GM19463 (cell line): Measurements from ENCODE around the gene POLD1.
"Not testable (repeated sequence)": the region's sequence is repeated elsewhere in the genome, so short reads cannot be mapped to it uniquely, and the experiment has no call there.

ENCODE experiments used
- ATAC-seq: cut with Tn5 transposase; IDR thresholded peaks from one replicate; pipeline ENCODE4 v1.9.1; 2021; ENCODE audit warnings: mild to moderate bottlenecking, moderate library complexity; ENCODE audit not compliant: unreplicated experiment

The POLD1 gene

DNA sequence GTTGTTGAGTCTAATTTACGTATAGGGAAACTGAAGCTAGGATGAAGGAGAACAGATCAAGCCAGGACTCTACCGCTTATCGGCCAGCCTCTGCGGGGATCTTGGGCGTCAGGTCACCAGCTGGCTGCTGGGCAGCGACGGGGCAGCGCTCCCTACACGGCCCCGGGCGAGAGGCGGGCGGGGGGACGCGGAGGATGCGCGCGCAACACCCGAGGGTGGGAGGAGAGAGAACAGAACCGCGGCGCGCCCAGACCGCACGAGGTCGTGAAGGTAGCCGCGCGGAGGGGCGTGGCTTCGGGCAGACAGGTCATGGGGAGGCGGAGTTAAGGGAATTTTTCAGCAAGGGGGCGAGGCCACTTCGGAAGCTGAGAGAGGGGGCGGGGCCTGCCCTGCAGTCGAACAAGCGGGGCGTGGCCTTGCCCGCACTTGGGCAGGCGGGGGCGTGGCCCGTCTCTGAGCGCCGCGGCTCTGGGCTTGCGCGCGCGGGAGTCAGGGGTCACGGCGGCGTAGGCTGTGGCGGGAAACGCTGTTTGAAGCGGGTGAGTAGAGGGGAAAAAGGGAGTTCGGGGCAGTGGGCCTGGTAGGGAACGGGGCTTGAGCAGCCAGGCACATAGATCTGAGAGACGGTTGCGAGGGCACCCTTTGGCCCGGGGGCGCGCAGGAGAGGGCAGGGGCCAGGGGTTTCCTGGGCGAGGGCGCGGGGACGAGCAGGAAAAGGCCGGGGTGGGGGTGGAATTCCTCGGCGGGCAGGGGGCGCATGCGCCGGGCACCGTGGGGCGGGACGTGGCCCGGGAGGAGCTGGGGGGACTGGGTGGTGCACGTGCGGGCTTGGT is at the start of gene POLD1:
POLD1 (plus strand) TSS at position 496 of the 833 bp plus-strand sequence. CDS start 14,505 bp downstream, outside the sequence.
- ATAC-seq = peak; percentile 87

DNA sequence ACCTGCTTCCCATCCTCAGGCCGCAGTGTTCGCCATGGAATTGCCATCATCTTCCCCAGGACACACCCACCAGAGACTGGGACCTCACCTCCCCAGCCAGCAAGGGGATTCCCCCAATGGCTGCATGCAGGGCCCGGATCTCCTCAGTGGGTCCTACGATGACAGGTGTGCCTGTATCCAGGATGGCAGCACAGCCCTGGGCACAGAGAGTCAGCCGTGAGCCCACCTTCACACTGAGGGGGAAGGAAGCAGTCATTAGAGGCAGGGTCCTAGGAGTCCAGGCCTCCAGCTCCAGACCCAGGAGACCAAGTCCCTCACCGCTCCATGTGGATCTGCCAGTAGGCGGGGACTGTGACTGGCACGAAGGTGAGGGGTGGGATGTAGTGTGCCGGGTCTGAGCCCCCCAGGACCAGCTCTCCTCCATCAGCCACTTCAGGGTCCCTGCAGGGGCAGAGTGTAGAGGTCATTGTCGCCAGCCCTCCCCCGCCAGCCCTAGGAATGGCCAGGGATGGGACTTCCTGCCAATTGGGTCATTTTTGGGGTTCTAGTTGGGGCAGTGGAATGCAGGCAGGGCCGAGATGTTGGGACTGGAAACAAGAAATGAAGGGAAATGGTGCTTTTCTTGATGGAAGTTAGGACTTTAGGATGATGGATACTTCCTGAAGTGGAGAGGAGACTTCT is 49.3 kb upstream of the POLD1 start:
- no peak for ATAC-seq

DNA sequence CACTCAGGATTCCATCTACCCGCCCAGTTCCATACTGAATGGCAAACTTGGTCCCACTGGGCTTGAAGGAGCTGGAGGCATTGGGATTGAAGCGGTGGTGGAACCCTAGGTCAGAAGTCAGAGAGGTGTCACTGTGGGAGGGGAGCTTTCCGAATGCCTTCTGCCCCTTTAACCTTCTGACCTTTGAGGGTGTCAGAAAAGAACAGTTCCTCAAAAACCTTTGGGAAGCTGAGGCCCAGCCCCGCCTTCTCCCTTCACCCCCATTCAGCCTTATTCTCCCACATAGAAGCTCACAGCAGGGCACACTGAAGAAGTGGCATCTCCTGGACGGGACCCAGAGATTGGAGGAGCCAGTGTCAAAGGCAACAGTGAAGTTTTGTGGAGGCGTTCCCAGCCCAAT is 47.1 kb upstream of the POLD1 start:
- ATAC-seq = not testable (repeated sequence)

DNA sequence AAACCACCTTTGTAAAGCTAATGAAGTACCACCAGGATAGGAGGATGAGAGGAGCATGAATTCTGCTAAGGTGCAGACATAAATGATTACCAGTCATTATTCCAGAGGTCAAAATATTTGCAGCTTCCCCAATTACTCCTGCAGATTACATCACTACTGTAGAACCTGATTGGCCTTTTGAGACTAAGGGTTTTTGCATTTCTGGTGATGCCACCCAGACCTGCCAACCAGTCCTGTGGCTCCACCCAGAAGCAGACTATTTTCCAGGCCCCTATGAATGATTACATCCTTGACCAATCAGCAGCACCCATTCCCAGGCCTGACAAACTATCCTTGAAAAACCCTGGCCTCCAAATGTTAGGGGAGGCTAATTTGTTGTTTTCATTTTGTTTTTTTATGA is 43.8 kb upstream of the POLD1 start:
- ATAC-seq = no peak

DNA sequence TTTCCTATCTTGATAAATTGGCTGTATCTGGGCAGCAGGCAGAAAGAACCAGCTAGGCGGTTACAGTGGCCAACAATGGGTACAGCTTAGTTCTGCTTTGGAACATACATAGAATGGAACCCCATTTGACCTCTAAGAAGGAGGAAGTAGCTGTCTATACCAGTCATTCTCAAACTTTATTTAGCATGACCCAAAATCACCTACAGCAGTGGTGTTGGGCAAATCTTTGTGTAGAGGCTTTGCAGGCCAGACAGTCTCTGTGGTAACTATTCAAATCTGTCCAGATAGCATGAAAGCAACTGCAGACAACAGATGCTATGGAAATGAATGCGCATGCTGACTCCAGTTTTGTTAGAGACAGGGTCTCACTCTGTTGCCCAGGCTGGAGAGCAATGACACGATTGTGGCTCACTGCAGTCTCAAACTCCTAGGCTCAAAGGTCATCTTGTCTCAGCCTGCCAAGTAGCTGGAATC is 43.0 kb upstream of the POLD1 start:
- peak; percentile 65 for ATAC-seq

DNA sequence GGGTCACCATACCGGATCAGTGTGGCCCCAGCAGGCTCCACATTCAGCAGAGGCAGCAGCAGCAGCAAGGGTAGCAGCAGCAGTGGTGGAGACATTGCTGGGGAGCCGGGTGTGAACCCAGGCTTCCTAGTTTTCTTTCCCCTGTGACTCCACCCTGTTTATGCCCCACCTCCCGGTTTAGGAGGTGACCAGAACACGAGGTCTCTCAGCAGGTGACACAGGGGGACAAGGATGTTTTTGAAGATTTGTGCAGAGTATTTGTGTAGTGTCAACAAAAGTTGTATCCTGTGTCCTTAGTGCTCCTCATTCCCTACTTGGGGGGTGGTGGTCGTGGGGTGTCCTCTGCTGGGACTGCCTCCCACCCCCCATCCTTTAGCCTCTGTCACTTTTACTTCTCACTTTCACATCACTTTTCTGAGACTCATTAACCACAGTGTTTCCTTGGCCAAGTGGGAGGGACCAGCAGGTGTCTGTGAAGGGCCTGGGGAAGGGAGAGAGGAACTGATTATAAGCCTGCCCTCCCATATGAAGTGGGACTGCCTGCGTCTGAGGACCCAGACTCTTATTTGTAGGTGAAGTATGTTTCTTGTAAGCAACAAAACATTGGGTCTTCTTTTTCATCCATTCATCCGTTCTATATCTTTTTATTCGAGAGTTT is 39.4 kb upstream of the POLD1 start:
- no peak for ATAC-seq

DNA sequence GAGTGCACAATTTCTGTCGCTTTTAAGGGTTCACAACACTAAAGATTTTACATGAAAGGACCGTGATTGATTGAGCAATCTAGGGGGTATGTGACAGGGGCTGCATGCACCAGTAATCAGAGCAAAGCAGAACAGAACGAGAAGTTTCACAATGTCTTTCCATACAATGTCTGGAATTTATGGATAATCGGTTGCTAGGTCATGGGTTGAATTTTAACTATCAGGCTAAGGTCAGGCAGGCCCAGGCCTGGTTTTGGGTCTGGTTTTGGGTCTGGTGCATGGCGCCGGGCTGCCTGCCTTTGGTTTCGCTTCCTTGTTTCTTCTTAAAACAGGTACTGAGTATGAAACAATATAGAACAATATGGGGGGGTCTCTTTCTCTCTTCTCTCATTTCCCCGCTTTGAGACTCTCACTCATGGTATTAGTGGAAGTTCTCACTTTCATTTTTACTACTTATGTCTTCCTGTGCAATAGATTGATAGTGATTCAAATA is 37.0 kb upstream of the POLD1 start:
- ATAC-seq = peak; percentile 54

DNA sequence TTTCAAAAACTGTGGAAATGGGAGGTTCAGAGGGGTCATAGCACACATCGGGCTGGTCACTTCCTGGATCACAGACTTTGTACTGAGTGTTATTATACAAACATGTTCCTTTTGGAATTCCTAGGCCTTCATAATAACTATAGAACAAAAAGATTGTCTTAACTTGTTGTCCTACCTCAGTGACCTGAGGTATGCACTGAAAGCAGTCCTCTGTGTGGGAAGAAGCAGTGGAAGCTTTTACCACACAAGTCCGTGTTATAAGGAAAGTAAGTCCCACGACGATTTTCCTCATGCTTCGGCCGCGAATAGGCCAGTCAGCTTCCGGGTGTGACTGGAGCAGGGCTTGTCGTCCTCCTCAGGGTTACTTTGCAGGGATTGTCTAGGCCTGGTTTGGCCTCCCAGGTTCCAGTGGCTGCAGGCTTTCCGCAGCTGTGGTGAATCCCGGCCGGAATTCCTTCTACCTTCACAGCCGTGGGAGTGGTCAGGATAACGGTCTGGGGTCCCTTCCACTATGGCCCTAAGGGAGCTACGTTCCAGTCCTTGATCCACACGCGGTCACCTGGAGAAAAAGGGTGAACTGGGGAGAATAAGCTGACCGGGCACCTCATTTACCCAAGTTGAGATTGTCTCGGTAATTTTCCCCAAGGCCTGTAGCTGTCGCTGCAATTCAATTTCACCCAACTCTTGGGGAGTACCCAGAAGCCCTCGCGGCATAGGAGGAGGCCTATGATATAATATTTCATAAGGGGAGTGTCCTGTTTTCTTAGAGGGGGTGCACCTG is 34.7 kb upstream of the POLD1 start:
- ATAC-seq = no peak

DNA sequence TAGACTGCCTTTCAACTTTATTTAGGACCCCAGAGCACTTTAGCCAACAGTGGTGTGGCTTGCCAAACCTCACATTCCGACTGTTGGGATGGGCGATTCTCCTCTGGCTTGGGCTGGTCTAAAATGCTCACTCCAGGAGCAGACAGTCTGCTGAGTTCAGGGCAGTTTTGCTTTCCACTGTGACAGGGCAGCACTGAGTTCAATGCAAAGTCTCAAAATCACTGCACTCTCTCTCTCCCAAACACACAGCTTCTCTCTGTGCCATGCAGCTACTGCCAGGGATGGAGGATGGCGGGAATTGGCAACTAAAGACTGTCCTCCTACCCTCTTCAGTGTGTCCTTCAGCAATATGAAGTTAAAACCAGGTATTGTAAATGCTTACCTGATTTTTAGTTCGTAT is 31.9 kb upstream of the POLD1 start:
- ATAC-seq = no peak

DNA sequence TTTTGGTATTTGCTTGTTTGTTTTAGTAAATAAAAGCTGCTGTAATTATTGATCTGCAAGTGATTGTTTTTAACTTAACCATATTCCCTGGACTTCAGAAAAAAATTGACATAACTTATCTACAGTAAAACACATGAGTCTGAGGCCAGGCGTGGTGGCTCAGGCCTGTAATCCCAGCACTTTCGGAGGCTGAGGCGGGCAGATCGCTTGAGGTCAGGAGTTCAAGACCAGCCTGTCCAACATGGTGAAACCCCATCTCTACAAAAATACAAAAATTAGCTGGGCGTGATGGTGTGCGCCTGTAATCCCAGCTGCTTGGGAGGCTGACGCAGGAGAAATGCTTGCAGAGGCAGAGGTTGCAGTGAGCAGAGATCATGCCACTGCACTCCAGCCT is 30.7 kb upstream of the POLD1 start:
- ATAC-seq = not testable (repeated sequence)

DNA sequence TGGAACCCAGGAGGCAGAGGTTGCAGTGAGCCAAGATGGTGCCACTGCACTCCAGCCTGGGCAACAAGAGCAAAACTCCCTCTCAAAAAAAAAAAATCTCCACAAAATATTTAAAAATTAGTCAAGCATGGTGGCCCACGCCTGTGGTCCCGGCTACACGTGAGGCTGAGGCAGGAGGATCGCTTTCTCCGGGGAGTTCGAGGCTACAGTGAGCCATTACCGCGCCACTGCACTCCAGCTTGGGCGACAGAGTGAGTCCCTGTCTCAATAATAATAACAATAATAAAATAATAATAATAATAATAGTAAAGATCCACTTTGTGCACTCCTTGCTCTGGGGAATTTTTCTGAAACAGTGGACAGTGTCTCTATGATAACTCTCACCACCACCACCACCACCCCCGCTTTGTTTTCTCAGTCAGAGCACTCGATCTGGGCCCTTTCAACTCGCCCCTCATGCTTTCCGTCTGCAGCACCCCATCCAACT is 27.4 kb upstream of the POLD1 start:
- ATAC-seq = no peak

DNA sequence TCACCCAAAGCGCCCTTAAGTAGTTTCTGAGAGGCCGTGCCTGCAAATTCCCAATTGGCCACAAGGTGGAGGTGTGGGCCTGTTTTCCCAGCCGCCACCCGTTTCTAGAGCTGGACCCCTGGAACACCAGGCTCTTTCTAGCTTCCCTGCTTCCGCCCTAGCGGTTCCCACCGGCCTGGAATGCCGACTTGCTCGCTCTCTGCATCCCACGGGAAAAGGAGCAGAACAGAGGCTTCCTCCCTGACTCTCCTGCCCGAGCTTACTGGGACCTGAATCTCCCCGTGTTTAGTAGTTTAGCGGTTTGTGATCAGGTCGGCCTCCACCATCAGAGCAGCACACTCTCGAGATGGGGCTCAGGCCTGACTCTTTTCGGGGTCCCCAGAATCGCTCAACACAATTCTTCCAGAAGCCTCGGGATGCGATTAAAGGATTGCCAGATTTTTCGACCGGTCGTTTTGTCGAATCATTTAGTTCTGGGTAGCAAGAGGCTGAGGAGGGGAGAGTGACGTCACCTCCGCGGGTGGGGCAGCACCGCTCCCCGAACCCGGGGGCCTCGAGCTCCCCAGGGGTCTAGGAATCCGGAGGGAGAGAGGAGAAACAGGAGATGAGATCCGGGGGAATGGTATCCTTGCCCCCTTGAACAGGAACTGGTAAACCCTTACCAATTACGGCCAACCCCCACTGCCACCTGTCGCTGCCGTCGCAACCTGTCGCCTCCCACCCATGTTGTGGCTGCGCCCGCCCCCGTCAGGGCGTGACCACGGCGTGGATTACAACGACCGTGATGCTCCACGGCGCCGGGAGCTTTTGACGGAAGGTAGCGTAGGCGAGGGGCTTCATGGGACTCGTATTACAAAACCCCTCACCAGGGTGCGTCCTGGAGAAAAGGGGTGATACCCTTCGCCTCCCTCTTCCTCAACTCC is 26.7 kb upstream of the POLD1 start:
- ATAC-seq = peak; percentile 68

DNA sequence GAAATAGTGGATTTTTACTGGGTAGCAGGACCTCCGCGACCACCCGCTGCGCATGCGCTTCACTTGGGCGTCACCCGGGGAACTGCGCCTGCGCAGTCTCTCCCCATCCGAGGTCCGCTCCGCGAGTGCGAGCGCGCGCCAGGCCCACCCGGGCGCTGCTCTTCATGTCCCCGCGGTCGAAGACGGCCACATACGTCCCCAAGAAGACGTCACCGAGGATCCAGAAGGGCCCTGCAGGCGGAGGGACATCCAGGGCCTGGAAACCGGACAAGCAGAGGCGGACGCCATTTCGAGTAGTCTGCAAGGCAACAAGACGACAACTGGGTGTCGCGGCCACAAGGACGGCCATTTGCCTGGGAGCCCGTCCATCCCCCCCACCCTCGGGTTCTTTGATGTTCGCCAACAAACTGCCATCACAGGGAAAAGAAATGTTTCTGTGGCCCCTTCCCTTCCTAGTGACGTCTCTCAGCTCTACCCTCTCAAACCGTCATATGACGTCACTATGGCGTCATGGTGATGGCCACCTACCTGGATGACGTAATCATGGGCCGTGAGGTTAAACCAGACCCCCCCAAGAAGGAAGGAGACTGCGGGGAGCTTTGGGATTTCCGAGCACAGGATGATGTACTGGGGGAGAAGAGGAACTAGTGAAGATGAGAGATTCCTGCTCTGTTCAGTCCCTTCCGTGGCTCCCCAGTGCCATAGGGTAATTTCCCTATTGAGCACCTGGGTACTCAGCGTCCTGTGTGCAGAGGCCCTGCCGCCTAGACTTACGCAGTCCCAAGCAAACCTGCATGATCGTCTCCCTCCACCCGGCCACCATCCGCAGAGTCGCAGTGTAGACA is 25.4 kb upstream of the POLD1 start:
- ATAC-seq = no peak

DNA sequence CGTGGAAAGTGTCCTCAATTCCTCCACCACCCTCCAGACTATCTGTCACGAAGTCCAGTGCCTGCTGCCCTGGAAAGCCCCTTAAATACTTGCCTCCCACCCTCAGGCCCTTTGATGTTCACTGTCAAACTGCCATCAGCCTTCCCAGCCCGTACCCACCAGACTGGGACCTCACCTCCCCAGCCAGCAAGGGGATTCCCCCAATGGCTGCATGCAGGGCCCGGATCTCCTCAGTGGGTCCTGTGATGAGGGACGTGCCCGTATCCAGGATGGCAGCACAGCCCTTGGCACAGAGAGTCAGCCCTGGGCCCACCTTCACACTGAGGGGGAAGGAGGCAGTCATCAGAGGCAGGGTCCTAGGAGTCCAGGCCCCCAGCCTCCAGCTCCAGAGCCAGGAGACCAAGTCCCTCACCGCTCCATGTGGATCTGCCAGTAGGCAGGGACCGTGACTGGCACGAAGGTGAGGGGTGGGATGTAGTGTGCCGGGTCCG is 24.8 kb upstream of the POLD1 start:
- ATAC-seq = no peak

DNA sequence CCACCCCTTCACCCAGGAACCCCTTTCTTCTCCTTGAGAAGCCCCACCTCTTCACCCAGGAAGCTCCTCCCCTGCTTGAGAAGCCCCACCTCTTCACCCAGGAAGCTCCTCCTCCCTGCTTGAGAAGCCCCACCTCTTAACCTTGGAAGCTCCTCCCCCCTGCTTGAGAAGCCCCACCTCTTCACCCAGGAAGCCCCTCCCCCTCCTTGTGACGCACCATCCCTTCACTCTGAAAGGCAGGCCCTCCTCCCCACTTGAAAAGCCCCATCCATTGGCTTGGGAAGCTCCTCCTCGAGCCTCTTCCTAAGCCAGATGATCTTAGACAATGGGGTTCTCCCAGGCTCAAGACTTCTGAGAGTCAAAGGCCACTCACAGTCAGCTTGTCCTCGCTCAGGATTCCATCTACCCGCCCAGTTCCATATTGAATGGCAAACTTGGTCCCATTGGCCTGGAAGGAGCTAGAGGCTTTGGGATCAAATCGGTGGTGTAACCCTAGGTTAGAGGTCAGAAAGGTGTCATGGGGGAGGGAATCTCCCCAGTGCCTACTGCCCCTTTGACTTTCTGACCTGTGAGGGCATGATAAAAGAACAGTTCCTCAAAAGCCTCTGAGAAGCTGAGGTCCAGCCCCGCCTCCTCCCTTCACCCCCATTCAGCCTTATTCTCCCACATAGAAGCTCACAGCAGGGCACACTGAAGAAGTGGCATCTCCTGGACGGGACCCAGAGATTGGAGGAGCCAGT is 22.7 kb upstream of the POLD1 start:
- no peak for ATAC-seq

DNA sequence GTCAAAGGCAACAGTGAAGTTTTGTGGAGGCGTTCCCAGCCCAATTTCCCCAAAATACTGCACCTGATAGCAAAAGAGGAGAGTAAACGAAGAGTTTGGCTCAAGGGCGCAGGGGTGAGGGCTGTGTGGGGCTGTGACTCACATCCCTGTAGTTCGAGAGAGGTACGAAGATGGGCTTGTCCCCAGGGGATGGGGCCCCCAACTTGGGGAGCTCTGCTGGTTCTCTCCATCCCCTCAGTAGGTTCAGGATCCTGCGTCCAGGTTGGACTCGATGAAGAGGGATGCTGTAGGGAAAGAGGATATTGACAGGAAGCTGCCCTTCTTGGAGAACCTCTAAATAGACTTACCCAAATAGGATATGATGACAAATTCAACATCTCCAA is 22.1 kb upstream of the POLD1 start:
- no peak for ATAC-seq

DNA sequence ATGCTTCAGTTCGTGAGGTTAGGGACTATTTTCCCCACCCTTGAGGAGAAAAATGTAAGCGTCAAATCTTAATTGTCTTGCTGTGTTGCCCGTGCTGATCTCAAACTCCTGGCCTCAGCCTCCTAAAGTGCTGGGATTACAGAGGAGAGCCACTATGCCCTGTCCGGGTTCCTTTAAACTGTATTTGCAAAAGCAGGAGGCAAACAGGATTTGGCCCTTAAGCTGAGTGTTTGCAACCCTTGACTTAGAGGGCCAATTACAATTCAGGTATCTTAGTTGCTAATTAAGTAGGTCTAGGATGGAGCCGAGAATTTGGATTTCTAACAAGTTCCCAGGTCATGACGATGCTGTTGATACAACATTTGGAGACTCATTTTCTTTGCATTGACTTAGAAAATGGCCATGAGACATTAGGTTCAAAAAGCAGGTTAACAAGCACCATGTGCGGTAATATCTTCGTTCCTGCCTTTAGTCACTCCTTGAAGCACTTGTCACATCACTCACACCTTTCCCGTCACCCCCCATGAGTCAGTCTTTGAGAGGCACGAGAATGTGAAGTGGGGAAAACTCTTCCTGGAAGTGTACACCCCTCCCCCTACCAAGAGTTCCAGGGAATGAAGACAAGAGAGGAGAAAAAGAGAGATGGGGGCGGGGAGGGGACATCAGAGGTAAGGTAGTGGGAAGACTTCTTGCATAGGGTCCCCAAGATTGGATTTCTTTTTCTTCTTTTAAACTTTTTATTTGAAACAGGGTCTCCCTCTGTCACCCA is 21.3 kb upstream of the POLD1 start:
- ATAC-seq = no peak
